Measurements from ENCODE around the gene RGPD6. TPM values are rescaled to one million over a fixed set of nuclear protein-coding genes. Genes with fewer than 3 reads are reported as not detected.
"Not testable (repeated sequence)": the region's sequence is repeated elsewhere in the genome, so short reads cannot be mapped to it uniquely, and the experiment has no call there.

RGPD6 gene
- 18.4 and 28.3 TPM in 2 replicates for total RNA-seq

DNA sequence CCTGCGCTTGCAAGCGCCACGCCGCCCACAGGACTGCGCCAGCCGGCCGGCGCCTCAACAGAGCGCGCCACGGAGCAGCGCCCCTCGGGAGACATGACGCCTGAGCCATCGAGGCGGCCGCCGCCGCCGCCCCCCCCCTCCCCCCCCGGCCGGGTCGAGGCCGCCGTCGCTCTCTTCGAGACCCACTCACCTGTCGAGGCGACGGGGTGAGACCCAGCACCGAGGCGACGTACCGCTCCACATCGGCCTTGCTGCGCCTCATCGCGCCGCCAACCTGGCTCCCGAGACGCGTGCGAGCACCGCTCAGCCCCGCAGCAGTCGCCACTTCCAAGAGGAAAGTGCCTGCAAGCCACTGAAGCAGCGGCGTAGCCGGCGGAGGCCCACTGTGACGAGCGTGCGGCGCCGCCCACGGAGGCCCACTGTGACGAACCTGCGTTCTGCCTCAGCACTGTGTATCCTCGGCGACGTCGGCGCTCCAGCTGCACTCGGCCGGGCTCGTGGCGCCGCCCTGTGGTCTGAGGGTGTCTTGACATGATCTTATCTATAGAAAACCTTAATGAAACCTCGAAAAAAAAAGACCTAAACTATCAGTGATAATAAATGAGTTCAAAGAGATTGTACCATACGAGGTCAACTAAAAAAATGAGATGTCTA is at the start of gene RGPD6:
Gene RGPD6, minus strand, starts transcription at position 460 of the 654 bp plus-strand sequence. Its CDS starts 198 bp downstream, at position 262.
- intact Hi-C loops (cut with micrococcal nuclease); H3K27me3 Mint-ChIP-seq; POLR2A ChIA-PET; CTCF ChIA-PET; H3K9me3 Mint-ChIP-seq; H3K27ac Mint-ChIP-seq; H3K4me1 Mint-ChIP-seq; H3K36me3 Mint-ChIP-seq (ENCODE audit: low read depth); H3K4me3 Mint-ChIP-seq; DNase-seq: not testable (repeated sequence)
- ATAC-seq (ENCODE audit: low read depth): peak; percentile 99

DNA sequence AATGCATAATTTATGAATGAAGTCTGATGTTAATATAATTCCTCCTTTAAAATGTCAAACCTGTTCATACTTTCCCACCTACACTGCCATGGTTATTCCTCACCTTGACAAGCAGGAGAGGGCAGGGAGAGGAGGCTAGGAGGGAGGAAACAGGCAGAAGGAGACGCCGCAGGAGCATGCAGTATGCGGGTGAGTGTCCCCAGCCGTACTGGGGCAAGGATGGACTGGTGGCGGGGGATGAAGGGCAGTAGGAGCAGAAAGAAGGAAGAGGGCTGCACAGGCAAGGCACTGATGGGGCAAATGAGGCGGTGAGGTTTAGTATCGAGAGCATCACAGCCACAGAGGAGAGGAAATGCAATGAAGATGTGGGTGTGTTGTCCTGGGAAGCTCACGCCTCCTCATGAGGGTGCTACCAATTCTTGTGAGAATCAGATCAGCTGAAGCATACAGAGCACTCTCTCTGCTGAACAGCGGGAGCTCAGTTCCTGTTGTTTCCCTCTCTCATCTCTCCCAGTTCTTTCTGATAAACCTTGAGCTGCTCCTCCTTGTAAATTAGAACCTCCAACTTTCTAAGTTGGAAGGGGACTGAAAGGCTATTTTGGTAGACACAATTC is 42.4 kb upstream of the RGPD6 start:
- intact Hi-C loops (cut with micrococcal nuclease); H3K27ac Mint-ChIP-seq; ATAC-seq (ENCODE audit: low read depth); H3K36me3 Mint-ChIP-seq (ENCODE audit: low read depth); H3K4me3 Mint-ChIP-seq; CTCF ChIA-PET; H3K9me3 Mint-ChIP-seq; H3K27me3 Mint-ChIP-seq; H3K4me1 Mint-ChIP-seq; DNase-seq; POLR2A ChIA-PET: not testable (repeated sequence)

DNA sequence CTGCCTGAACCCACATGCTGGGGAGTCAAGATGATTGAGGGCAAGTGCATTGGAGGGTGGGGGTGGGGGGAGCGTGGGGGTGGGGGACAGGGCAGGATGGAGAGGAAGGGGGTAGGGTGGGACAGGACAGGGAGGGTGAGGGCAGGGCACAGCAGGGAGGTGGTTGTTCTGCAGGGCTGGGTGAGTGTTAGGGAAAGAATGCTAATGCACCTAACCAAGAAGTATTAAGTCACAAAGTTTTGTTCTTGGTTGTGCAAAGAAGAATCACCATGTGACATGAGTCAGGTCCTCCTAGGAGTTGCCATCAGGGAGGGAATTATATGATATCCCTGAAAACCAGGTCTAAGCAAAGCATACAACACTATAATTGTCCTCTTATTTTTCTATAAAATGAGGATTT is 36.9 kb upstream of the RGPD6 start:
- H3K4me1 Mint-ChIP-seq; CTCF ChIA-PET; H3K9me3 Mint-ChIP-seq; intact Hi-C loops (cut with micrococcal nuclease); POLR2A ChIA-PET; ATAC-seq (ENCODE audit: low read depth); H3K27me3 Mint-ChIP-seq; DNase-seq; H3K27ac Mint-ChIP-seq; H3K36me3 Mint-ChIP-seq (ENCODE audit: low read depth); H3K4me3 Mint-ChIP-seq: not testable (repeated sequence)

DNA sequence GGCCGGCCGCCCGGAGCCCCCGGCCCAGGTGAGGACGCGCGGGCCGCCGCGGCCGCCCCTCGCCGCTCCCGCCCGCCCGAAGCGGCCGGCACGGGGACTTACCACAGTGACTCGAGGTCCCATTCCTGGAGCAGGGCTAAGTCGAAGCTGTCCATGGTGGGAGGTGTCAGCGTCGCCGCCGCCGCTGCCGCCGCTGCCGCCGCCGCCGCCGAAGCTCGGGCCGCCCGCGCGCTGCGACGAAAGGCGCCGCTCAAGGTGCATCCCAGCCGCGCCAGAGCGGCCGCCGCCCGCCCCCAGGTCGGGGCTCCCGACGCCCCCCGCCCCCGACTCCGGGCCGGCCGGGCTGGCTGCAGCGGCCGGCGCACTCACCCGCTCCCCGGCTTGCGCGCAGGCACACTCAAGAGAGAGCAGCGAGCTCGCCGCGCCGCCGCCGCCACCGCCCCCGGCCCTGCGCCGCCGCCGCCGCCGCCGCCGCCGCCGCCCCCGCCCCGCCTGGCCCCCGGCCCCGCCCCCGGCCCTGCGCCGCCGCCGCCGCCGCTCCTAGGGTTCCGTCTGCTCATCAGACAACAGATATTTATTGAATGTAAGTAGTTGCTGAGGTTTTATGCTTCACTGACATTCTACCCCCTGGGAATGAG is 33.7 kb upstream of the RGPD6 start:
- DNase-seq (peak; percentile 23), ATAC-seq (ENCODE audit: low read depth) (peak; percentile 50)
- intact Hi-C loops (cut with micrococcal nuclease); CTCF ChIA-PET; H3K27me3 Mint-ChIP-seq; H3K4me3 Mint-ChIP-seq; POLR2A ChIA-PET; H3K9me3 Mint-ChIP-seq; H3K27ac Mint-ChIP-seq; H3K36me3 Mint-ChIP-seq (ENCODE audit: low read depth); H3K4me1 Mint-ChIP-seq: not testable (repeated sequence)

DNA sequence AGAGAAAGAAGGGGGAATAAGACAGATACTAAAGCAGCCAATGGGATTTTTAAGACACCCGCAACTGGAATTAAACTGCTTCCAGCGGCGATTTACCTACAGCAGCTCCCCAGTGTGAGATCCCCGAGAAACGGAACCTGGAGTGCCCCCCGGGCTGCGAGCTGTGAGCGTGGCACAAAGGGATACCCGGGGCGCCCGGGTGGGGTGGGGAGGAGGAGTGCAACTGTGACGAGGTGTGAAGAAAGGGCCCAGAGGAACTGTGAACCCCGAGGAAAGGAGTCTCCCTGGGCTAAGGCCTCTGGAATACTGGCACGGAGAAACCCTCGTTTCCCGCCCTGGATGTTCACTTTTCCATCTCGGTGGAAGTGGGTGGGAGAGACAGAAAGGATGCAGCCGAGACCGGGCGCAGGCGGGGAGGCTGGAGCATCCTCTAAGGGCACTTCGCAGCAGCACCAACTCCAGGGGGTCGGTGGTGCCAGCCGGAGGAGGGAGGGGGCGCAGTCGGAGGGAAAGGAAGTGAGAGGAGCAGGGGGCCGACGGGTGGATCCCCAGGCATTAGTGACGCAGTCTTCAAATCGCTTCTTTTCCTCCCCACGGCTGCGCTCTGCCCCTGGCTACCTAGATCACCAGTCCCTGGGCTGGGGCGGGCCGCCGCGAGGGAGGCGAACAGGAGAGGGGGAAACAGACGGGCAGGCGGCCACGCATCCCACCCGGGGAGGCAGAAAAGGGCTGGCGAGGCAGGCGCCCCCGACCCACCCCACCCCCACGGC is 33.0 kb upstream of the RGPD6 start:
- H3K4me1 Mint-ChIP-seq; H3K9me3 Mint-ChIP-seq; H3K27ac Mint-ChIP-seq; H3K36me3 Mint-ChIP-seq (ENCODE audit: low read depth); POLR2A ChIA-PET; CTCF ChIA-PET; intact Hi-C loops (cut with micrococcal nuclease); H3K4me3 Mint-ChIP-seq; H3K27me3 Mint-ChIP-seq: not testable (repeated sequence)
- peak; percentile 19 for DNase-seq
- peak; percentile 81 for ATAC-seq (ENCODE audit: low read depth)

DNA sequence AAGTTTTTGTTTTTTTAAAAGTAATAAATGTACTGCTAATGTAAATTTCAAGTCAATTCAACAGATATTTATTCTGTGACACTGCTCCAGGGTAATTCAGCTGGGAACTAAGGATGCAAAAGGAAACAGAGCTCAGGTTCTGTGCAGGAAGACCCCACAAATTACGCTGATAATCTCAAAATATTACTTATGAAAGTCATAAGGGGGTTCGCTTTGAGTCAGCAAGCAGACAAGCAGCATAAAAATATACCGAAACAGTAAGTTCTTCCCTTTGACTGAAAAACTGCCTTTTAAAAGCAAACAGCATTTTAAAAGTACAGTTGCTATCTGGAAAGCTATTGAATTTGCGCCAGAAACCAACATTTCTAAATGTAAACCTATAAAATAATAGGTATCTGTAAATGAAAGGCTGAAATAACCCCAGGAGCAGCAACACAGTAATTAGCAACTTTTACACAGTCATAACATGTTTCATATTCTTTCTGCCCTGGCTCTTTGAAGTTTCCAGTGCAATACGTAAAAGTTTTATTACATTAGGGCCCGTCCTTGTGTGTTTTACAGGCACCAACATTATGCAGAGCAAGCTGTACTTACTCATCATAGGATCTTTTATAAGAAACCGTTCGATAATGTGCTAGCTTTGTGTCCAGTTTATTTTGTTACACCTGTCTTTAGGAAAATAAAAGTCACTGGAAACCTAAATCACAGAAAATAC is 31.9 kb upstream of the RGPD6 start:
- POLR2A ChIA-PET; H3K9me3 Mint-ChIP-seq; H3K36me3 Mint-ChIP-seq (ENCODE audit: low read depth); DNase-seq; H3K4me3 Mint-ChIP-seq; H3K4me1 Mint-ChIP-seq; CTCF ChIA-PET; H3K27me3 Mint-ChIP-seq; H3K27ac Mint-ChIP-seq; intact Hi-C loops (cut with micrococcal nuclease); ATAC-seq (ENCODE audit: low read depth): not testable (repeated sequence)

DNA sequence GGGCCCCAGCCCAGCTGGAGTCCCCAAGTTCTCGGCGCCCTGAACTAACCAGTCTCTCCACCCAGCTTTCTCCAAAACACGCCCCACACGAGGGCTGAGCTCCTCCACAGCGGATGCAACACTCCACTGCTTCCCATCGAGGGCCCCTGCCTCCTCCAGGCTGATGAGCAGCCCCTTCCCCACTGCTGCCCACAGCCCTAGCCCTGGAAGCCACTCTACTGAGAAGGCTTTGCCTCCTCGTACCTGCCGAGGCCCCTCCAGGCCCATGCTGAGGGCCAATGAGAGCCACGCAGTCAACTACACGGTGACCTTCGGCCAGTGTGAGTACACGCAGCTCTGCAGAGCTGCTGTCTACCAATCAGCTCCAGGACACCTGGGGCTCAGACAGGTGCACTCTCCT is 28.0 kb upstream of the RGPD6 start:
- H3K4me1 Mint-ChIP-seq; H3K27ac Mint-ChIP-seq; intact Hi-C loops (cut with micrococcal nuclease); H3K27me3 Mint-ChIP-seq; H3K4me3 Mint-ChIP-seq; H3K36me3 Mint-ChIP-seq (ENCODE audit: low read depth); ATAC-seq (ENCODE audit: low read depth); H3K9me3 Mint-ChIP-seq; POLR2A ChIA-PET; CTCF ChIA-PET: not testable (repeated sequence)
- peak; percentile 15 for DNase-seq

DNA sequence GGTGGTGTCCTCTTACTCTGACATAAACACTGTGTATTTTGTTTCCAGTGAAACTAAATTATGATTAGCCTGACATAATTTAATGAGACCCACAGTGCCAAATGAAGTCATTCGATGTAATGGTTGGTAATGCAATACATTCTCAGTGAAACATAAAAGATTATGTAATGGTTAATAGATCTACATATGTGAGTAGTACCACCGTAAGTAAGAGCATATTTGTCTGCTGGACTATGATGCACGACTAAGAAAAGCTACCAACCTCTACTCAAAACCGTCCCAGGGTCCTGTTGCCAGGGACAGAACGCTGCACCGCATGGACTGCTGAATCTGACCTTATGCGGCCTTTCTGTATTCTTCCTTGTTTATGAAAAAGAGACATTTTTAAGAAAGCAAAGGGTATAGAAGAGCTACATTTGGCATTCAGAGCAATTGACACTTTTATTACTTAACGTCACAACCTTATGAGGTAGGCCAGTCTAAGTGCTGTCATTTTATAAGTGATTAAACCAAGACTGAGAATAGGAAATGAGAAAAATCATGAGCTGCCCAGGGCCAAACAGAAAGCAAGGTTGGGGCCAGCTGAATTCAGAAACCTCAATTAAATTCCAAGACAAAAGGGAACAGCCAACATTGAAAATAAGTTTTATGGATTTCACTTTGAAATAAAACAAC is 27.0 kb upstream of the RGPD6 start:
- ATAC-seq (ENCODE audit: low read depth); intact Hi-C loops (cut with micrococcal nuclease); H3K4me1 Mint-ChIP-seq; H3K27me3 Mint-ChIP-seq; H3K9me3 Mint-ChIP-seq; H3K36me3 Mint-ChIP-seq (ENCODE audit: low read depth); CTCF ChIA-PET; POLR2A ChIA-PET; H3K4me3 Mint-ChIP-seq; DNase-seq; H3K27ac Mint-ChIP-seq: not testable (repeated sequence)

DNA sequence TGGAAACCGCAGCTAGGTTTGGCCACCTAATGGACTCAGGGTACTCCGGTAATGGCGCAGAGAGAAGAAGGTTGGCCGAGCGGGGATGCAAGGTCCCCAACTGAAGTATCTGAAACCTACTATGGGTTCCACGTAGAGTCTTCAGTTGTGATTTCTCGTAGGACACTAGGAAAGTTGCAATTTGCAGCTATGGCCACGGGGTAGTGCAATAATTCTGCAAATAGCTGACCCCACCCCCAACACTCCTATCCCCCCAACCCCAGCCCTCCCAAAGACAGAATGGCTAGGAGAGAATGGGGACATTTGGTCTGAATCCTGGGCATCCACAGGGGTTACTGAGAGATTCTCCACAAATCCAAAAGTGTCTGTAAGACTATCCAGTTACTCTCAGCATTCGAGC is 25.1 kb upstream of the RGPD6 start:
- H3K27me3 Mint-ChIP-seq; H3K27ac Mint-ChIP-seq; CTCF ChIA-PET; H3K4me1 Mint-ChIP-seq; POLR2A ChIA-PET; DNase-seq; H3K9me3 Mint-ChIP-seq; intact Hi-C loops (cut with micrococcal nuclease); H3K4me3 Mint-ChIP-seq; H3K36me3 Mint-ChIP-seq (ENCODE audit: low read depth): not testable (repeated sequence)
- ATAC-seq (ENCODE audit: low read depth): peak; percentile 42

DNA sequence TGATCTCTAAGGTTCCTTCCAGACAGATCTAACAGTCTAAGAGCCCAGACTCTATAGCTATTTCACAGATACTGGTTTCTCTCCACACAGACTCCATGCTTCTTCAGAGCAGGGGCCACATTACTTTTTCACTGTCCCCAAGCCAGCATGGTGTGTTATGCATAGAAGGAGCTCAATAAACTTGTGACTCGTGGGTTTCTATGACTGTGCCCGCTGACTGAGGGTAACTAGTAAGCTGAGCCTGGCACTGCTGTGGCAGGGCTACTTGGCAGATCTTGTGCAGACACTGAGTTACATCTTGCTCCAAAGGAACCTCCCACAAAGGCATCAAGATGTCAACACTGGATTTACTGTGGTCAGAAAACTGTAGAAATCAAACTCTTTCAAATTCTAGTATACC is 15.0 kb upstream of the RGPD6 start:
- H3K4me3 Mint-ChIP-seq; intact Hi-C loops (cut with micrococcal nuclease); POLR2A ChIA-PET; H3K9me3 Mint-ChIP-seq; DNase-seq; H3K36me3 Mint-ChIP-seq (ENCODE audit: low read depth); ATAC-seq (ENCODE audit: low read depth); H3K27ac Mint-ChIP-seq; H3K4me1 Mint-ChIP-seq; H3K27me3 Mint-ChIP-seq; CTCF ChIA-PET: not testable (repeated sequence)

DNA sequence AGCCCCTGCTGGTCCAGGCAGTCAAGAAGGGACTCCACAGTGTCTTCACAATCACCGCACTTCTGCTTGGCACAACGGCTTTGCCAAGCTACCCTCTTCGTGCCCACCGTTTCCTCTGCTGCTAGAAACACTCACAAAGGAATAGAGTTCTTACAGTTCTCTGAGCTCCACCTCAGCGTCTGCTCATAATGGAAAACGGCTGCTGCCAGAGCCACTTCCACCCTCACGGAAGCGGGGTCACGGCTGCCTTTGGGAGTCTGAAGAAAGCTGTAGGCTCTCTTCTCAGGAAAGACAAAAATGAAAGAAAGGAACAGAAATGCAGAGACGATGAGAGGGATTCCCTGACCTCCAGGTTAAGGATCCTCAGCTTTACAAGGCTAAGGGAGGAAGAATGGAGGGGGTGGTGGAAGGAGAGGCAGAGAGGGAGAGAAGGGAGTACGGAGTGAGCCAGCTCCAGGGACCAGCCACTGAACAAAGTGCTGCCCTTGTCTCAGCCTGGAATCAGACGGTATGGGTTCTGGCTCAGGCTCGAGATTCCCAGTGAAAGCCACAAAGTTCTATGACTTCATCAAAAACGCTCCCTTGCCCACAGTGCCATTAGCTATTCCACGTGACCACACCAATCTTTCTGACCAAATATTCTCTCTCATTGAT is 12.8 kb upstream of the RGPD6 start:
- not testable (repeated sequence) for ATAC-seq (ENCODE audit: low read depth)

More for the DNA sequence above, 12.8 kb upstream of the RGPD6 start:
- DNase-seq; H3K4me1 Mint-ChIP-seq; CTCF ChIA-PET; H3K9me3 Mint-ChIP-seq; H3K27ac Mint-ChIP-seq; intact Hi-C loops (cut with micrococcal nuclease); H3K27me3 Mint-ChIP-seq; H3K36me3 Mint-ChIP-seq (ENCODE audit: low read depth); POLR2A ChIA-PET; H3K4me3 Mint-ChIP-seq: not testable (repeated sequence)

All from activated B cell treated with CpG ODN at 0.5 μM for 24 hours (primary cell).